ENCODE data around the gene MAPK7. TPM values are rescaled to one million over a fixed set of nuclear protein-coding genes. Genes with fewer than 3 reads are reported as not detected.

MAPK7 gene
- total and polyA plus RNA-seq, 2 experiments from 2014 or later: 26.1 to 49.0 TPM

- Histone ChIP-seq H3K9me2 (replicated peaks; ENCODE audit: insufficient read depth) (no peaks in the 10 kb centered on the region), H3K27ac (peak overlapping the region; percentile 90), H3K27me3 (no peaks in the 10 kb centered on the region), H3K36me3 (replicated peaks; ENCODE audit: insufficient read depth, low read depth) (no peaks in the 10 kb centered on the region), H3K9me3 (ENCODE audit: low read depth) (no peaks in the 10 kb centered on the region), H3K4me2 (peak overlapping the region; percentile 77), H3K4me3 (peak overlapping the region; percentile 6), H4K20me1 (ENCODE audit: insufficient read depth, poor library complexity, severe bottlenecking) (no peaks in the 10 kb centered on the region), H3K4me1 (ENCODE audit: insufficient read depth) (peaks cover 58% of the 10 kb centered on the region), H2AFZ (no peak overlapping the region), H3K79me2 (peaks cover 29% of the 10 kb centered on the region)
- DNase-seq (ENCODE audit: low spot score): peak; percentile 88
- 58% methylated on average over 16 of the region's 16 CpGs for WGBS (ENCODE audit: low lambda C conversion rate, missing lambda C conversion rate)
- TF ChIP-seq CTCF (IDR thresholded peaks at IDR 0.05; ENCODE audit: poor library complexity) (no peak), EZH2 (IDR thresholded peaks at IDR 0.05; ENCODE audit: borderline replicate concordance) (no peak), EZH2phosphoT487 (IDR thresholded peaks at IDR 0.05; ENCODE audit: low read depth, severe bottlenecking, unreplicated experiment) (no peak)
These were observed 6.6 kb downstream of the MAPK7 start for GRCh38 chr17:19384723-19385391.

GRCh38 chr17:19385521-19385983, 7.3 kb downstream of the MAPK7 start:
- peak overlapping the region; percentile 77 for H3K4me2 ChIP-seq
- no peaks in the 10 kb centered on the region for H3K27me3 ChIP-seq
- TF ChIP-seq EZH2 (IDR thresholded peaks at IDR 0.05; ENCODE audit: borderline replicate concordance) (no peak), CTCF (IDR thresholded peaks at IDR 0.05; ENCODE audit: poor library complexity) (no peak), EZH2phosphoT487 (IDR thresholded peaks at IDR 0.05; ENCODE audit: low read depth, severe bottlenecking, unreplicated experiment) (no peak)
- H3K36me3 ChIP-seq (replicated peaks; ENCODE audit: insufficient read depth, low read depth): no peaks in the 10 kb centered on the region
- no peaks in the 10 kb centered on the region for H4K20me1 ChIP-seq (ENCODE audit: insufficient read depth, poor library complexity, severe bottlenecking)
- 72% methylated on average over 9 of the region's 9 CpGs for WGBS (ENCODE audit: low lambda C conversion rate, missing lambda C conversion rate)
- no peak overlapping the region for H2AFZ ChIP-seq
- peak overlapping the region; percentile 90 for H3K27ac ChIP-seq
- DNase-seq (ENCODE audit: low spot score): no peak
- no peaks in the 10 kb centered on the region for H3K9me2 ChIP-seq (replicated peaks; ENCODE audit: insufficient read depth)
- H3K79me2 ChIP-seq: peaks cover 22% of the 10 kb centered on the region
- peak overlapping the region; percentile 6 for H3K4me3 ChIP-seq
- H3K9me3 ChIP-seq (ENCODE audit: low read depth): no peaks in the 10 kb centered on the region
- peaks cover 65% of the 10 kb centered on the region for H3K4me1 ChIP-seq (ENCODE audit: insufficient read depth)

- Histone ChIP-seq H3K27me3 (no peaks in the 10 kb centered on the region), H3K27ac (peak overlapping the region; percentile 90), H3K36me3 (replicated peaks; ENCODE audit: insufficient read depth, low read depth) (no peaks in the 10 kb centered on the region), H3K4me2 (peak overlapping the region; percentile 77), H3K9me3 (ENCODE audit: low read depth) (no peaks in the 10 kb centered on the region), H3K4me1 (ENCODE audit: insufficient read depth) (peaks cover 66% of the 10 kb centered on the region), H4K20me1 (ENCODE audit: insufficient read depth, poor library complexity, severe bottlenecking) (no peaks in the 10 kb centered on the region), H3K9me2 (replicated peaks; ENCODE audit: insufficient read depth) (no peaks in the 10 kb centered on the region), H2AFZ (no peak overlapping the region), H3K4me3 (peak overlapping the region; percentile 21), H3K79me2 (peaks cover 16% of the 10 kb centered on the region)
- 36% methylated on average over 20 of the region's 20 CpGs for WGBS (ENCODE audit: low lambda C conversion rate, missing lambda C conversion rate)
- TF ChIP-seq EZH2phosphoT487 (IDR thresholded peaks at IDR 0.05; ENCODE audit: low read depth, severe bottlenecking, unreplicated experiment) (no peak), EZH2 (IDR thresholded peaks at IDR 0.05; ENCODE audit: borderline replicate concordance) (no peak), CTCF (IDR thresholded peaks at IDR 0.05; ENCODE audit: poor library complexity) (no peak)
- DNase-seq (ENCODE audit: low spot score): peak; percentile 83
These were observed 8.0 kb downstream of the MAPK7 start for GRCh38 chr17:19386051-19386929.
